Brain microvascular endothelial cell (primary cell): ENCODE measurements around the gene RIC8A.
"Not testable (repeated sequence)": the region's sequence is repeated elsewhere in the genome, so short reads cannot be mapped to it uniquely, and the experiment has no call there.

Experiments
- DNase-seq: peaks from one replicate; pipeline ENCODE4 v3.0.0-alpha.2; 2020
- H3K27ac ChIP-seq: fragments of 250-450 bp; sonication (Bioruptor Pico); 2 replicates; pipeline ENCODE4 v1.5.1; 2020; ENCODE audit warnings: mild to moderate bottlenecking, moderate library complexity
- H3K27me3 ChIP-seq: fragments of 250-450 bp; sonication (Bioruptor Pico); replicated peaks from 2 replicates; pipeline ENCODE4 v1.5.1; 2020; ENCODE audit warnings: mild to moderate bottlenecking
- H3K36me3 ChIP-seq: fragments of 250-450 bp; sonication (Bioruptor Pico); replicated peaks from 2 replicates; pipeline ENCODE4 v1.5.1; 2020; ENCODE audit warnings: mild to moderate bottlenecking
- H3K4me3 ChIP-seq: 2 replicates; pipeline ENCODE4 v1.5.1; 2011; ENCODE audit warnings: low read depth, mild to moderate bottlenecking, control low read depth, low read length, moderate library complexity
- CTCF ChIP-seq: IDR thresholded peaks from 2 replicates; pipeline ENCODE4 v1.5.1; 2011; ENCODE audit warnings: low read depth, mild to moderate bottlenecking, moderate library complexity, low read length, control low read depth, inconsistent platforms; ENCODE audit errors: missing control alignments
- in situ Hi-C: cut with HindIII; loops from 2 replicates; pipeline ENCODE4 v1.10.0; 2017; ENCODE audit warnings: low sequenced_read_pairs, low pct_ligation_motif_present

RIC8A gene

DNA sequence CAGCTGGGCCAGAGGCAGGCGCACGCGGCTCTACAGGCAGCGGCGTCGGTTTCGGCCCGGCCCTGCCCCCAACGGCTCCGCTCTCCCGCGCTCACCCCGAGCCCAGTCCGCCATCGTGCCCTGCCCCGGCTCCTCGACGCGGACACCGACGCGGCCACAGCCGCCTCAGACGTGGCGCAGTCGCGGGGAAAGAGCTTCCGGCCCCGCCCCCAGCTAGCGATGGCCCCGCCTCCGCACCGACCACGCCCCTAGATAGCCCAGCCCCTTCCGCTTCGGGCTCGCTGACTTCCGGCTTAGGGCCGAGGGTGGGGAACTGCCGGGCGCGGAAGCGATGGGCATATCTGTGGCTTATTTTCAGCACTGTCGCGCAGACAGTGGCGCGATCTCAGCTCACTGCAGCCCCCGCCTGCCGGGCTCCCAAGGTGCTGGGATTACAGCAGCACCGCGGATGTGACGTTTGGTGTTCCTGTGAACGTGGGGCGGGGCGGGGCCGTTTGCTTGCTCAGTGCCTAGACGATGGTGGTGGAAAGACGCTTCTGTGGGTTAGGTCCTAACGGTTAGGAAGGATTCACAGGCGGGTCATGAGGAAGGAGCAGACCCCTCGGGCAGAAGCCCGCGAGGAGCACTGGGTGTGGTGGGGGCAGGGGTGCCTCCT is at the start of gene RIC8A, which contains the start of gene BET1L:
Gene RIC8A (plus strand): TSS at position 501 of the 655 bp plus-strand sequence. CDS start 1,147 bp downstream, outside the sequence.
Gene BET1L (minus strand): TSS at position 192 of the 655 bp plus-strand sequence. CDS start 78 bp downstream, at position 114.
- DNase-seq = peak; percentile 98
- Histone ChIP-seq H3K36me3 (peaks cover 50% of the 10 kb centered on the region), H3K27ac (peak within 1 kb of the TSS; percentile 97), H3K27me3 (no peaks in the 10 kb centered on the region), H3K4me3 (peak within 1 kb of the TSS; percentile 92)
- no peak for TF ChIP-seq CTCF
- in situ Hi-C loops = no loop called here

DNA sequence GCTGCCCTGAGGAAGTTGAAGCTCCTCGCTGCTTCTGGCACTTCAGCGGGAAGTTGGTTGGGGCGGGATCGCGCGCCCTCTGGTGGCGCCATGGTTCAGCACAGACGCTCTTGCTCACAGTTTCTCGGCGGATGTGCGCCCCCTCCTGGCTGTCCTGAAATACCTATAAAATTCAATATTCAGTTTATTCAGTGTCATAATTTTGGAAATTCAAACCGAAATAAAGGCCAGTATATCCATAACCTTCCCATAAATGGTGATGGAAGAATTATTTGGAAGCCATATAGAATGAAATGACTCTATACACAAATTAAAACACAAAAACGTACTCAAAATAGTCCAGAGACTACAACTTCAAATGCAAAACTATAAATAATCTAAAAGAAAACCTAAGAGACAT is 27.3 kb upstream of the RIC8A start:
- in situ Hi-C loops, H3K36me3 ChIP-seq, H3K27me3 ChIP-seq, DNase-seq, H3K4me3 ChIP-seq, H3K27ac ChIP-seq: not testable (repeated sequence)
- TF ChIP-seq CTCF = peak; percentile 15

DNA sequence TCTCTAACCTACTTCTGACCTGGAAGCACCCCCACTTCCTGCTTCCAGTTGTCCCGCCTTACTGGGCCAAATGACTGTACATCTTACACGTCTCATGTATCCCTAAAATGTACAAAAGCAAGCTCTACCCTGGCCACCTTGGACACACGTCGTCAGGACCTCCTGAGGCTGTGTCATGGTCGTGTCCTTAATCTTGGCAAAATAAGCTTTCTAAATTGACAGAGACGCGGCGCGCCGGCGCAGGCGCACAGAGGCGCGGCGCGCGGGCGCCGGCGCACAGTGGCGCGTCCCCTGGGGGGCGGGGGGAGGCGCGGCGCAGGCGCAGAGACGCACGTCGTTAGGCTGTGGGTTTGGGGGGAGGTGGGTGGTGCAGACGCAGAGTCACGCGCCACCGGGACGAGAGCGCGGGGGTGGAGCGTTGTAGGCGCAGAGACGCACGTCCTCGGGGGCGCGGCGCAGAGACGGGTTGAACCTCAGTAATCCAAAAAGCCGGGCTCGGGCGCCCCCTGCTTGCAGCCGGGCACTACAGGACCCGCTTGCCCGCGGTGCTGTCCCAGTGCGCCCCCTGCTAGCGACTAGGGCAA is 18.2 kb upstream of the RIC8A start:
- H3K27me3 ChIP-seq, H3K27ac ChIP-seq, in situ Hi-C loops, H3K36me3 ChIP-seq, H3K4me3 ChIP-seq, DNase-seq: not testable (repeated sequence)
- peak; percentile 1 for TF ChIP-seq CTCF

DNA sequence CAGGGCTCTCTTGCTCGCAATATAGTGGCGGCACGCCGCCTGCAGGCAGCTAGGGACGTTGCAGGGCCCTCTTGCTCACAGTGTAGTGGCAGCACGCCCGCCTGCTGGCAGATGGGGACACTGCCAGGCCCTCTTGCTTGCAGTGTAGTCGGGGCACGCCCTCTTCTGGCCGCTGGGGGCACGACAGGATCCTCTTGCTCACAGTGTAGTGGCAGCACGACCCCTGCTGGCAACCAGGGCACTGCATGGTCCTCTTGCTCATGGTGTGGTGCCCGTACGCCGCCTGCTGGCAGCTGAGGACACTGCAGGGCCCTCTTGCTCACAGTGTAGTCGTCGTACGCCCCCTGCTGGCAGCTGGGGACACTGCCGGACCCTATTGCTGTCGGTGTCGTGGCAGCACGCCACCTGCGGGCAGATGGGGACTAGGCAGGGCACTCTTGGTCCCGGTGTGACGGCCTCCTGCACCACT is 17.6 kb upstream of the RIC8A start:
- in situ Hi-C loops, H3K4me3 ChIP-seq, DNase-seq: not testable (repeated sequence)

GRCh38 chr11:190546-190945 is 17.0 kb upstream of the RIC8A start:
- H3K36me3 ChIP-seq, DNase-seq, H3K27ac ChIP-seq, H3K4me3 ChIP-seq, H3K27me3 ChIP-seq, in situ Hi-C loops: not testable (repeated sequence)

More for the DNA sequence above, 17.6 kb upstream of the RIC8A start:
- H3K27ac ChIP-seq, H3K27me3 ChIP-seq, H3K36me3 ChIP-seq: not testable (repeated sequence)

DNA sequence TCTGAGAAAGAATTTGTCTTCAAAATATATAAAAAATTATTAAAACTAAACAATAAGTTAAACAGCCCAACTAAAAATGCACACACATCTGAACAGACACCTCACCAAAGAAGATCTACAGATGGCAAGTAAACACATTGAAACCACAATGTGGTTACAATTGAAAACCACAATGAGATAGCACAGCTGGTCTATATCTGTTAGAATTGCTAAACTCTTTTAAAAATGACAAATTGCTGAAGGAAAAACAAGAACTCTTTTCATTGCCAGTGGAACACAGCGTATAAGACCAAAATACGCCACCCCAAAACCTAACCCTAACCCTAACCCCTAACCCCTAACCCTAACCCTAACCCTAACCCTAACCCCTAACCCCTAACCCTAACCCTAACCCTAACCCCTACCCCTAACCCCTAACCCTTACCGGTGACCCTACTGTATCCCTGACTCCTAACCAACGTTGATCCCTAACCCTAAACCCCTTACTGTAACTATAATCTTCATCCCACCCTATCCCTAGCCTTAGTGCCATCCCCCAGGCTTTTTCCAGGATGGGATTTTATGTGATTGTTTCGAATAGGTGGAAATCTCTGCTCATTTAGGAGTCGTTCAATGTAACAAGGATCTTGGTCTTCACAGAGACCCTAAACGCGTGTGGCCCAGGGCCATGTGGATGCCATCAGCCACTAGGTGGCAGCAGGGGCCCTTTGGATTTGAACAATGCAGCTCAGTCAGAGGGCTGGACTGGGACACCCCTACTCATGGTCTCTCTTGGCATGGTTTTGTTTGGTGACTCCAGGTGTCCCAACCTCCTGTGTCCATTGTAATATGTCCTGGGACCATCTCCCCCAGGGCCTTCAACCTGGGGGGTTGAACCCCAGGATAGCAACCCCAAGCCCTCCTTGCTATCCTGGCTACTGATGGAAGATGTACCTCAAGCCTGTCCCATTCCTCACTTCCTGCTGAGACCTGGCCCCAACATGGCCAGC is 15.7 kb upstream of the RIC8A start:
- in situ Hi-C loops, H3K27ac ChIP-seq, H3K36me3 ChIP-seq, DNase-seq, H3K27me3 ChIP-seq, H3K4me3 ChIP-seq: not testable (repeated sequence)
- TF ChIP-seq CTCF = peak; percentile 46

DNA sequence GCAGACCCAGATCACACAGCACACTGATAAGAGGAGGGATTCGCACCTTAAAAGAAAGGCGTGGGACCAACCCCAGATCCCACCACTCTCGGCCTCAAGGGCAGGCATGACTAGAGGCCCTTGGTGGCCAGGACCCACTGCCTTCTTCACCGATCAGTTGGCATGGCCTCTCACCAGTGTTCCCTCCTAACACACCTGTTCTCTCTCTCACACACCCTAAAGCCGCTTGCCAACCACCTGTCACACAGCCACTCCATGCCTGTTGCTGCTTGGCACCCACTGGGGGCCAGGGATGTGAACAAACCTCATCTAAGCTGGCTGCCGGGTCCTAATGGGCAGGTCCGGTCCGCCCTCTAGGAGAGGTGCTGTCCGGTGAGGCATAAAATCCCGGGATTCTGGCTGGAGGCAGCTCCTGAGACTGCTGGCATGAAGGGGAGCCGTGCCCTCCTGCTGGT is 14.8 kb upstream of the RIC8A start, which contains the start of gene SCGB1C1:
Gene SCGB1C1 (plus strand): TSS at position 405 of the 455 bp plus-strand sequence. CDS start 22 bp downstream, at position 427.
- DNase-seq, H3K36me3 ChIP-seq, in situ Hi-C loops, H3K27me3 ChIP-seq, H3K4me3 ChIP-seq, H3K27ac ChIP-seq: not testable (repeated sequence)

DNA sequence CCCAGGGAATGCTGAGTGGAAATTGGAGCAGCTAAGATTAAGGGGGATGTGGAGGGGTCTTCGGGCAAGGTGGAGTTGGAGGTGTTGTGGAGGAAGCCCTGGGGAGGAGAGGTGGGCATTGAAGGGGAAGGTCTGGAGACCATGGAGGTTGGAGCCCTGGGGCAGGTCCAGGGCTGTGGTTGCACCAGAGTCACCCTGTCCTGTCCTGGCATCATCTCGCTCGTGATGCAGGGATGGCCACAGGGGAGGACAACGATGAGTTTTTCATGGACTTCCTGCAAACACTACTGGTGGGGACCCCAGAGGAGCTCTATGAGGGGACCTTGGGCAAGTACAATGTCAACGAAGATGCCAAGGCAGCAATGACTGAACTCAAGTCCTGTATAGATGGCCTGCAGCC is 14.0 kb upstream of the RIC8A start:
- in situ Hi-C loops = not testable (repeated sequence)

More for the DNA sequence above, 14.0 kb upstream of the RIC8A start:
- DNase-seq, H3K4me3 ChIP-seq, H3K27ac ChIP-seq, H3K36me3 ChIP-seq, H3K27me3 ChIP-seq: not testable (repeated sequence)
